ENCODE data around the gene NEMP2.
A peak's percentile ranks its signal among the peaks of the same experiment; 100 is the strongest.

Gene NEMP2

DNA sequence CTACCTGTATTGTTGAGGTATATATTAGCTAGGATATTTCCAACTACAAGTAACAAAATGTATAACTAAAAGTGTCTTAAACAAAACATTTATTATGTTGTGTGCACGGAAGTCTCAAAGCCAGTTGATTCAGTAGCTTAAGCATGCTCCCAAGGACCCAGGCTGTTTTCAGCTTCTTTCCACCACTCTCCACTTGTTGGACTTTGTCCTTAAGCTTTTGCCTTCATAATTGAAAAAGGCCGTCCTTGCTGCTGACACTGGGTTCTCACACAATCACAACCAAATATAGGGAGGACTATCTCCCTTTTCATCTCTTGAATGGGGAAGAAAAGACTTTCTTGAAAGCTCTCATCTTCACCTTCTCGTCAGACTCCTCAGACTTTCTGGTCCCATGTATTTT, 12.2 kb upstream of the NEMP2 start:
- in situ Hi-C loops (cut with HindIII; ENCODE audit: low pct_unique_long_range_greater_than_20kb, low sequenced_read_pairs): no loop called here
- no peak for DNase-seq (ENCODE audit: low read depth in 1 of 2, low spot score in 1 of 2)

DNA sequence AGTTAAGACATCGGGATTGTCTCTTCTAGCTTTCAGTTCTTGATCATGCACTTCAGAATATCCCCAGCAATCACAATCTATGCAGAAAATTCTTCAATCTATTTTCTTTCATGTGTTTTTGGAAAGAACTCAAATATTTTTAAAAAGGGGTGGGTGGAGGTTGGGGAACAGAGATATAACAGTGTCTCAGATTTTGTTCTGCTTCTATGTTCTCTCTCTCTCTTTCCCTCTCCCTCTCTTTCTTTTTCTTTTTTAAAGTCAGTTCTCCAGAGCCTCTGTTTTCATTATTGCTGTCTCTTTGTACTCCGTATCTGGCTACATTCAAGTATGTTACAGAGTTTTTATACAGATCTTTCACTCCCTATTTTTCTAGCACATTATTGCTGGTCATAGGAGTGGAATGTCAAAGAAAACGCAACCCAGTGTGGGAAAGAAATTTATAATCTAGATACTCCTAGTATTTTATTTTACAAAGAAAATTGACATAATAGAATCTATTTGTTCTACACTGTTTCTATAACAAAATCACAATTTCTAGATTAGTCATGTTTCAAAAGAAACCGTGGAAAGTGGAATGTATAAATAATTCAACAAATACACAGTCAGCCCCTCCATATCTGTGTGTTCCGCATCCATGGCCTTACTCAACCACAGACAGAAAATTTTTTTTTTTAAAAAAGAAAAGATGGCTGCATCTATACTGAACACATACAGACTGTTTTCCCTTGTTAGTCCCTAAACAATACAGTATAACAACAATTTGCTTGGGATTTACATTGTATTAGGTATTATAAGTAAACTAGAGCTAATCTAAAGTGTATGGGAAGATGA, 11.2 kb upstream of the NEMP2 start:
- in situ Hi-C loops (cut with HindIII; ENCODE audit: low pct_unique_long_range_greater_than_20kb, low sequenced_read_pairs): no loop called here
- no peak for TF ChIP-seq JUND (IDR thresholded peaks at IDR 0.05; ENCODE audit: low read depth)
- DNase-seq (ENCODE audit: low read depth in 1 of 2, low spot score in 1 of 2): no peak

More for the DNA sequence above, 12.2 kb upstream of the NEMP2 start:
- TF ChIP-seq JUND (IDR thresholded peaks at IDR 0.05; ENCODE audit: low read depth): no peak

DNA sequence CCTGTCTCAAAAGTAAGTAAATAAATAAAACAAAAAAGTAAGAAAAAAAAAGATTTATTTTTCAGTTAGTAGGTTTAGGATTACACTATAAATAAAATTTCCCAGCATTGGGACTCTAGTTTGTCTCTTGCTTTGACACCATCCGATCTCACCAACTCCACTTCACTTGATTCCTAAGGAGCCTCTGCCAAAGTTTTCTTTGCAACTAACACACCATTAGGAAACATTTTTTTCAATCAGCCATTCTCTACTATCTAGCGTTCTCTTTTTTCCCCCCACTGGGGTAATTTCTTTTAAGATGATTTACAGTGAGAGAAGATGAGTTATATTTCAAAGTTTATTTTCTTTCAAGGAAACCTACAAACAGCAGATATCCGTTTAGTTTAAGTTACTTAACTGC, 10.6 kb upstream of the NEMP2 start:
- in situ Hi-C loops (cut with HindIII; ENCODE audit: low pct_unique_long_range_greater_than_20kb, low sequenced_read_pairs): no loop called here
- no peak for TF ChIP-seq JUND (IDR thresholded peaks at IDR 0.05; ENCODE audit: low read depth)
- DNase-seq (ENCODE audit: low read depth in 1 of 2, low spot score in 1 of 2): no peak

DNA sequence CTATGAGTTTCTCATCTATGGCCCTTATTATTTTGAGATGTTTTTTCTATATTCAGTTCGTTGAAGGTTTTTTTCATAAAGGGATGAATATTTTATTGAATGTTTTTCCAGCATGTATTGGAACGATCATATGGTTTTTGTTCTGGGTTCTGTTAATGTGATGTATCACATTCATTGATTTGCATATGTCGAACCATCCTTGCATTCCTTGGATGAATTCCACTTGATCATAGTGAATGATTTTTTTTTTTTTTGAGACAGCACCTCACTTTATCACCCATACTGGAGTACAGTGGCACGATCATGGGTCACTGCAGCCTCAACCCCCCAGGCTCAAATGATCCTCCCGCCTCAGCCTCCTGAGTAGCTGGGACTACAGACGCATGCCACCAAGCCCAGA, 5.5 kb upstream of the NEMP2 start:
- in situ Hi-C loops (cut with HindIII; ENCODE audit: low pct_unique_long_range_greater_than_20kb, low sequenced_read_pairs): no loop called here
- no peak for DNase-seq (ENCODE audit: low read depth in 1 of 2, low spot score in 1 of 2)
- no peak for TF ChIP-seq JUND (IDR thresholded peaks at IDR 0.05; ENCODE audit: low read depth)

DNA sequence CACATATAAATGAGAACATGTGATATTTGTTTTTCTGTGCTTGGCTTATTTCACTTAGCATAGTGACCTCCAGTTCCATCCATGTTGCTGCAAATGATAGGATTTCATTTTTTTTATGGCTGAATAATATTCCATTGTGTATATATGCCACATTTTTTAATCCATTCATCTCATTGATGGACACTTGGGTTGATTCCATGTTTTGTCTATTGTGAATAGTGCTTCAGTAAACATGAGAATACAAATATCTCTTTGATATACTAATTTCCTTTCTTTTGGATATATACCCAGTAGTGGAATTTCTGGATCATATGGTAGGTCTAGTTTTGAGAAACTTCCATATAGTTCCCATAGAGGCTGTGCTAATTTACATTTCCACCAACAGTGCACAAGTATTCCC, 3.7 kb upstream of the NEMP2 start:
- in situ Hi-C loops (cut with HindIII; ENCODE audit: low pct_unique_long_range_greater_than_20kb, low sequenced_read_pairs): no loop called here
- DNase-seq (ENCODE audit: low read depth in 1 of 2, low spot score in 1 of 2): no peak
- no peak for TF ChIP-seq JUND (IDR thresholded peaks at IDR 0.05; ENCODE audit: low read depth)

DNA sequence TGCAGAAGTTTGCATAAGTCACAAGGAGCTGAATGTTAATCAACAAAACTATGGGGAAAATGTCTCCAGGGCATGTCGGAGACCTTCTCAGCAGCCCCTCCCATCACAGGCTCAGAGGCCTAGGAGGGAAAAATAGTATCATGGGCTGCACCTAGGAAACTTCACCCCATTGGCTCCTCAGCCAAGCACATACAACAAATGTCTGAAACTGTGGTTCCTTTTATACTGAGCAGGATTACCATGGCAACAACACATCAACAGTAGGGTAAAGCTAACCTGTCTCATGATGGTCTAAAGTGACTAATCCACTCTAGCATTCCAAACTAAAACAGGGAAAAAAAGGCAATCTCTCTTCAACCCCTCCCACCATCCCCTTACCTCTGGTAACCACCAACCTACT, 3.2 kb upstream of the NEMP2 start:
- no peak for TF ChIP-seq JUND (IDR thresholded peaks at IDR 0.05; ENCODE audit: low read depth)
- peak in 1 of 2 experiments; percentile 18 for DNase-seq (ENCODE audit: low read depth in 1 of 2, low spot score in 1 of 2)
- in situ Hi-C loops (cut with HindIII; ENCODE audit: low pct_unique_long_range_greater_than_20kb, low sequenced_read_pairs): no loop called here

DNA sequence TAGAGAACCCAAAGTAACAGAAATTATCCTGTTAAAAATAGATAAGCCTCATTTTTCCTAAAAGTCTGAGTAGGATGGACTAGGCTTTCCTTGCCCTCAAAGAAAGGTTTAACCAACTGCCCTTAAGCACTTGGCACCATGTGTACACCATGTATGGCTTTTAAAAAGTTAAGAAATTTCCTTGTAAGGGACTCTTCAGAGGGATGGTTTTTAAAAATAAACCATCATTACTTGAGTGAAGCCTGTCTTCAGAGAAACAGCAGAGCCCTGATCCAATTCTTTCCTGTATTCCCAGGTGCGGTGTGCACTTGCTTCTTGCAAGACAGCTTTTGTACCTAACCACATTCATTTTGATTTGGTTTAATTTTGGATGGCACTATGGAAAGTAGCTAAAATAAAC, 1.1 kb upstream of the NEMP2 start:
- in situ Hi-C loops (cut with HindIII; ENCODE audit: low pct_unique_long_range_greater_than_20kb, low sequenced_read_pairs): no loop called here
- TF ChIP-seq JUND (IDR thresholded peaks at IDR 0.05; ENCODE audit: low read depth): no peak
- no peak for DNase-seq (ENCODE audit: low read depth in 1 of 2, low spot score in 1 of 2)

DNA sequence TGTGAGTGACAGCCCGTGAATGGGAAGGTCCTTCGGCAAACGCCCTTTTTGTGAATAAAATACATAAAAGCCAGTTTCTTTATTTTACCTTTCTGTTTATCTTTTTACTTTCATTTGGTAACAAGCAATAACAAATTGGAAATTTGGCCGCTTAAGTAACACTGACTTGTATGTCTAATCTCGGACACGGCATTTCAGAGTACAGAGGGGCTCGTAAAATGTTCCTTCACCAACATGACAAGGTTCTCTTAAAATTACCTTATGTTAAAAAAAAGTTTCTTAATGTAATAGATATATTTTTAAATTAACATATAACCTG, 558 bp upstream of the NEMP2 start:
- no peak for DNase-seq (ENCODE audit: low read depth in 1 of 2, low spot score in 1 of 2)
- in situ Hi-C loops (cut with HindIII; ENCODE audit: low pct_unique_long_range_greater_than_20kb, low sequenced_read_pairs): no loop called here
- no peak for TF ChIP-seq JUND (IDR thresholded peaks at IDR 0.05; ENCODE audit: low read depth)

DNA sequence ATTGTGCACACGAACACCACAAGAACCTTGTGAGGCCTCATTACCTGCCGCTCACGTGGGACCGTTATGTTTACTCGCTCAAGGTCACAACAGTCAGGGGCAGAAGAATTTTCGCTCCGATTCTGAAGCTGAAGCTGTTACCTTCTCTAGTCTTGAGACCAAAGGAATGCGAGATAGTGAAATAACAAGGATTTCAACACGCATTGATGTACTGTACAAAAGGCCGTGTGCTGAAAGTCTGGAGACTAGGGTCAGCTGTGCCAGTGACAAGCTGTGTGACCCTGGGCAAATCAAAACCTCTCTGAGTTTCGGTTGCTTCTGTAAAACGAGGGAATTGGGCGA, 583 bp downstream of the NEMP2 start:
- in situ Hi-C loops (cut with HindIII; ENCODE audit: low pct_unique_long_range_greater_than_20kb, low sequenced_read_pairs): no loop called here
- TF ChIP-seq JUND (IDR thresholded peaks at IDR 0.05; ENCODE audit: low read depth): no peak
- no peak for DNase-seq (ENCODE audit: low read depth in 1 of 2, low spot score in 1 of 2)

DNA sequence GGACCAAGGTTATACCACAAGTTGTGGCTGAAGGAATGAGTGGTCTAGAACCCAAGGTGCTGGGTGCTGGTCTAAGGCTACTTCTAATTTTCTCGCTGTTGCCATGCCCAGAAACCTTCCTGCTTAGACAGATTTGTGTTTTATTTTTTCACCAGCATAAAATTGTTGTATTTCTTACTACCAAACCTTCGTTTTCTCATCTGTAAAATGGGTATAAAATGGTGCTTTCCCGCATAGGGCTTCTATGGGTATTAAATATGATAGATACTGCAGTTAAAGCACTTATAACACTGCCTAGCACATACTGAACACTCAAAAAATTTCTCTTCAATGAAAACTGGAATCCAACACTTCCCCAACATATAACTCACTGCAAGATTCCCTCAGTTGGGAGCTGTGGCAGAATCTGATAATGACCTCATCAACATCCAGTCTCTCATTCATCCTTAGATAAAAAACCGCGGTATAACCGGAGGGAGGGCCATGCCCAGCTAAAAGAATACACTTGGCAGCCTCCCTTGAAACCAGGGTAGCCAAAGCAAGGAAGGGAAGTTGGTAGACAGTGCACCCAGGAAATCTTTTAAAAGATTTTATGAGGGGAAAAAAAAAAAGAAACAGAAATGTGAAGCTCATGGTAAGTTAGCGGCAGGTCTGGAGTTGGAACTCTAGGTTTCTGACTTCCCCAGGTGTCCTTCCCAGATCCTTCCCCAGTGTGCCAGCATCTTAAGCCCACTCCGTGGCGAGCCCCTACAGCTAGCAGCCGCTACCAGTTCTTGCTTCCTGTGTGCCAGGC, 1.2 kb downstream of the NEMP2 start:
- in situ Hi-C loops (cut with HindIII; ENCODE audit: low pct_unique_long_range_greater_than_20kb, low sequenced_read_pairs): no loop called here
- no peak for DNase-seq (ENCODE audit: low read depth in 1 of 2, low spot score in 1 of 2)
- no peak for TF ChIP-seq JUND (IDR thresholded peaks at IDR 0.05; ENCODE audit: low read depth)

DNA sequence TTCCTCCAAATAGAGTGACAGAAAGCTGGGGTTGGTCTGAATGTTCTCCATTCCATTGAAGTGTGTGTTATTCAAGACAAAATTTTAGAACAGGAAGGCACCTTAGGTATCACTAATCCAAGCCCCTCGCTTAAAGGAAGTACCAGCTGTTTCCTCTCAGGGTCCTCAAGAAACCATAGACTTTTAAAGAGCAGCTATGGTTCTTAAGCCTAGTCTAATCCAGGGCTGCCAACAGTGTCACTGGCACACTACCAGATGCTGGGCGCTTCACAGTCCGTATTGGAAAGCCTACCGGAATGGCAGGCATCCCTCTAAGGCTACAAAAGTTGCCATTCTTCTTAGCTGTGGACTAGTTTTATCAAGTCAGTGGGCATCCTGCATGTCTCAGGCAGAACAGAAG, 1.9 kb downstream of the NEMP2 start:
- in situ Hi-C loops (cut with HindIII; ENCODE audit: low pct_unique_long_range_greater_than_20kb, low sequenced_read_pairs): no loop called here
- no peak for TF ChIP-seq JUND (IDR thresholded peaks at IDR 0.05; ENCODE audit: low read depth)
- no peak for DNase-seq (ENCODE audit: low read depth in 1 of 2, low spot score in 1 of 2)

DNA sequence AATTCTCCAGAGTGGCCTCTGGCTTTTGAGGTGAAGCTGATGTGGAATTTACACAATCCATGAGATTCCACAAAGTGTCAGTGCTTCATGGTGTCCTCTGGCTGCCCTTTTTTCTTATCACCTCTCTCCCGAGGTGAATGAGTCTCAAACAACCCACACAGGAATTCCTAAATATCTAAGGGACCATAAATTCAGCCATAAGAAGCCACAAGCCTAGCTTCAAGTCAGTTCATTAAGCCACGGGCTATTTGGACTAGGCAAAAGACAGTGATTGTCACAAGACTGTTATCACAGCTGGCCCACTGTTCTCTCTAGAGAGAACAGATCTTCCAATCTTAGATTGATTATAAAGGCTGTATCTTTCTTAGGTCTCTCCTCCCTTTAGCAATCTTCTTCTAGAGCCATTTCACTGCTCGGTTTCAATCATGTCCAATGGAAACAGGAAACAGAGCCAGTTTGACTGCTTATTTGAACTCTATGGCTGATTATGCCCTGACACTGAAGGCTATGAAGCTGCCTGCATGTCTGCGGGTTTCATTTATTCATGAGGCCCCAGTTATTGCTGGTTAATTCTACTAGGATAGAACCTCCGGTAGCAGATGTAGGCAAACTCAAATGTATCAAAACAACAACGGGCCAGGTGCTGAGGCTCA, 4.1 kb downstream of the NEMP2 start:
- no peak for TF ChIP-seq JUND (IDR thresholded peaks at IDR 0.05; ENCODE audit: low read depth)
- in situ Hi-C loops (cut with HindIII; ENCODE audit: low pct_unique_long_range_greater_than_20kb, low sequenced_read_pairs): no loop called here
- no peak for DNase-seq (ENCODE audit: low read depth in 1 of 2, low spot score in 1 of 2)
